Keratinocyte (primary cell): Measurements from ENCODE around the gene POLR1G. TPM values are rescaled to one million over a fixed set of nuclear protein-coding genes. Genes with fewer than 3 reads are reported as not detected.

Experiments used
- DNase-seq: peaks from one replicate; pipeline ENCODE4 v3.0.0-alpha.2; 2011; ENCODE audit warnings: low read depth, missing footprints, low spot score
- FAIRE-seq: peaks from 2 replicates; lab custom pipeline; 2011; peaks lifted over from hg19 to GRCh38; lab: Jason Lieb, UNC
- H2AFZ ChIP-seq: 2 replicates; pipeline ENCODE4 v1.6.0; 2012; ENCODE audit warnings: low read length, control low read depth, inconsistent platforms; ENCODE audit not compliant: control insufficient read depth
- H3K27ac ChIP-seq: 2 replicates; pipeline ENCODE4 v1.5.1; 2011; ENCODE audit warnings: low read length; ENCODE audit not compliant: control insufficient read depth, insufficient read depth
- H3K27me3 ChIP-seq: 3 replicates; pipeline ENCODE4 v1.6.0; 2011; ENCODE audit warnings: low read length; ENCODE audit not compliant: control insufficient read depth, insufficient read depth; ENCODE audit errors: extremely low read depth
- H3K36me3 ChIP-seq, 2 experiments: 2 replicates in 1 of 2; 3 replicates in 1 of 2; pipeline ENCODE4 v1.5.1; 2011; ENCODE audit warnings: low read length in 2 of 2, mild to moderate bottlenecking in 1 of 2; ENCODE audit not compliant: control insufficient read depth in 2 of 2, insufficient read depth in 2 of 2; ENCODE audit errors: extremely low read depth in 1 of 2
- H3K4me1 ChIP-seq: 3 replicates; pipeline ENCODE4 v1.5.1; 2011; ENCODE audit warnings: low read length; ENCODE audit not compliant: control insufficient read depth, insufficient read depth; ENCODE audit errors: extremely low read depth
- H3K4me2 ChIP-seq: 3 replicates; pipeline ENCODE4 v1.6.0; 2011; ENCODE audit warnings: low read depth, low read length; ENCODE audit not compliant: control insufficient read depth, insufficient read depth; ENCODE audit errors: extremely low read depth
- H3K4me3 ChIP-seq, 3 experiments: fragments of 200-600 bp in 1 of 3; sonication (generic) in 1 of 3; 2 replicates in 2 of 3; 3 replicates in 1 of 3; pipeline ENCODE4 v1.5.1; 2011 to 2016; ENCODE audit warnings: low read length in 3 of 3, mild to moderate bottlenecking in 3 of 3, control low read depth in 2 of 3, inconsistent platforms in 1 of 3, low read depth in 1 of 3, mixed read lengths in 1 of 3, mixed run types in 1 of 3, moderate library complexity in 1 of 3; ENCODE audit not compliant: control insufficient read depth in 2 of 3, insufficient read depth in 2 of 3; ENCODE audit errors: extremely low read depth in 1 of 3
- H3K79me2 ChIP-seq: 2 replicates; pipeline ENCODE4 v1.6.0; 2012; ENCODE audit warnings: low read length; ENCODE audit not compliant: control insufficient read depth, insufficient read depth
- H3K9ac ChIP-seq: 3 replicates; pipeline ENCODE4 v1.6.0; 2011; ENCODE audit warnings: low read length; ENCODE audit not compliant: control insufficient read depth, insufficient read depth; ENCODE audit errors: extremely low read depth
- H3K9me1 ChIP-seq: 3 replicates; pipeline ENCODE4 v1.6.0; 2011; ENCODE audit warnings: low read length; ENCODE audit not compliant: control insufficient read depth, insufficient read depth; ENCODE audit errors: extremely low read depth
- H3K9me3 ChIP-seq: 2 replicates; pipeline ENCODE4 v1.5.1; 2012; ENCODE audit warnings: low read depth, low read length; ENCODE audit not compliant: control insufficient read depth
- H4K20me1 ChIP-seq: 3 replicates; pipeline ENCODE4 v1.6.0; 2011; ENCODE audit warnings: low read length; ENCODE audit not compliant: control insufficient read depth, insufficient read depth; ENCODE audit errors: extremely low read depth
- CTCF ChIP-seq, 3 experiments: IDR thresholded peaks in 1 of 3; conservative IDR thresholded peaks in 1 of 3; optimal IDR thresholded peaks in 1 of 3; 2 replicates in 2 of 3; 3 replicates in 1 of 3; pipeline versions ENCODE3 to v1.5.1; 2011; ENCODE audit warnings: low read length in 3 of 3, mild to moderate bottlenecking in 3 of 3, moderate library complexity in 2 of 3, control low read depth in 1 of 3, inconsistent platforms in 1 of 3; ENCODE audit not compliant: insufficient read depth in 2 of 3; ENCODE audit errors: extremely low read depth in 1 of 3
- EZH2 ChIP-seq: IDR thresholded peaks from one replicate; pipeline ENCODE4 v1.6.1; 2012; ENCODE audit warnings: inconsistent platforms, mild to moderate bottlenecking, low read length, moderate library complexity
- dilution Hi-C: fragments of 300-500 bp; cut with MboI; formaldehyde crosslinking; loops from one replicate; pipeline ENCODE4 v1.7.0; 2020; ENCODE audit warnings: low sequenced_read_pairs; ENCODE audit not compliant: extremely low pct_ligation_motif_present
- polyA plus RNA-seq, 5 experiments: library from polyadenylated mRNA; depleted of rRNA in 3 of 5; stranded (reverse) in 3 of 5; stranded (forward) in 1 of 5; unstranded in 1 of 5; fragments of >200 nt; gene quantifications; 1 replicate in 1 of 5; 2 replicates in 3 of 5; 3 replicates in 1 of 5; pipeline versions ENCODE4 v1.2.1 to v1.2.3, GENCODE V29; 2011 to 2012; ENCODE audit warnings: missing spikeins in 2 of 5, low read depth in 1 of 5, low replicate concordance in 1 of 5
- small RNA-seq, 3 experiments: library from RNA; depleted of rRNA; stranded (forward); fragments of <200 nt; gene quantifications; one replicate each; pipeline ENCODE3, GENCODE V24; 2012; ENCODE audit warnings: low read depth in 3 of 3, low replicate concordance in 1 of 3; ENCODE audit not compliant: insufficient read length in 3 of 3

The POLR1G gene
- polyA plus RNA-seq, 1 donor (not counting 4 experiments of a cell fraction or from before 2014, with no cell fraction given), result 9.8 TPM

DNA sequence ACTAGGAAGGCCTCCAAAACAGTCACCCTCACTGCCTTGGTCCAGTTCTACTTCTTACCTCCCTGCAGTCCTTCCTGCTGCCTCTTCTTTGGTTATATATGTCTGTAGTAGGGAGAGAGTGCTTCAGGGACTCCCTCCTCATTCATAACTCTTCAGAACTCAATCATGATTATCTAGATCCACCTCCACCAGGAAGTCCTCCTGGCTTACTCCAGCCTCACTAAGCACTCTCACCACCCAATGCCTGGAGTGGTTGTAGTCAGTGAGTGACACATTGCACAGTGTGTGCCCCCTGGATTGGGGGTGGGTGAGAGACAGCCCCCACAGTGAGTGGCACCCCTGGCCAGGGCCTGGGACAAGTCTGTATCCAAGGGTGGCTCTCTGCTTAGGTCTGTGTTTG lies 51.3 kb downstream of the POLR1G start:
- no peaks in the 10 kb centered on the region for H3K27me3 ChIP-seq
- no peak for TF ChIP-seq CTCF (optimal IDR thresholded peaks at IDR 0.05 in 1 of 3, IDR thresholded peaks at IDR 0.05 in 1 of 3, conservative IDR thresholded peaks at IDR 0.05 in 1 of 3; ENCODE audit: extremely low read depth in 1 of 3, insufficient read depth in 2 of 3, low read length in 3 of 3)
- no peak for TF ChIP-seq EZH2
- H3K9me3 ChIP-seq, result no peaks in the 10 kb centered on the region
- H3K4me3 ChIP-seq, result no peak overlapping the region
- peaks cover 30% of the 10 kb centered on the region for H3K4me1 ChIP-seq
- no peaks in the 10 kb centered on the region for H4K20me1 ChIP-seq
- H3K9ac ChIP-seq, result no peak overlapping the region
- H3K27ac ChIP-seq, result no peak overlapping the region
- no peak overlapping the region for H3K4me2 ChIP-seq
- H3K36me3 ChIP-seq, result no peaks in the 10 kb centered on the region
- no peaks in the 10 kb centered on the region for H3K79me2 ChIP-seq
- dilution Hi-C loops, result no loop called here
- H3K9me1 ChIP-seq, result no peaks in the 10 kb centered on the region
- H2AFZ ChIP-seq, result no peak overlapping the region
- FAIRE-seq (no peak), DNase-seq (no peak)

Small RNAs within 50 kb of the gene (small RNA-seq; reads per million reads assigned to genes)
- gene MIR6088, result 0 reads per million in 3 experiments

Other genes with a start within 250 kb of the POLR1G start
- gene NKPD1, start 245.7 kb upstream of the POLR1G start, polyA plus RNA-seq, result 0.20 to 1.2 TPM (median 0.37 TPM) in 3 replicates
- gene TRAPPC6A, start 228.4 kb upstream of the POLR1G start, polyA plus RNA-seq, result 4.7 to 7.9 TPM (median 7.1 TPM) in 3 replicates
- 5.1 to 8.3 TPM (median 6.9 TPM) in 3 replicates for gene BLOC1S3, start 227.9 kb upstream of the POLR1G start, polyA plus RNA-seq
- 0.08 to 0.28 TPM (median 0.09 TPM) in 3 replicates for gene EXOC3L2, start 161.2 kb upstream of the POLR1G start, polyA plus RNA-seq
- gene MARK4, start 155.4 kb upstream of the POLR1G start, polyA plus RNA-seq, result 16.9 to 38.0 TPM (median 19.7 TPM) in 3 replicates
- 0.03 TPM in 1 of 3 replicates, not detected in the others for gene CKM, start 83.8 kb upstream of the POLR1G start, polyA plus RNA-seq
- gene KLC3, start 65.9 kb upstream of the POLR1G start, polyA plus RNA-seq, result 14.7 to 27.9 TPM (median 15.3 TPM) in 3 replicates
- 24.7 to 34.4 TPM (median 27.6 TPM) in 3 replicates for gene ERCC2, start 36.1 kb upstream of the POLR1G start, polyA plus RNA-seq
- gene PPP1R13L, start 1.6 kb upstream of the POLR1G start, polyA plus RNA-seq, result 31.2 to 94.8 TPM (median 38.3 TPM) in 3 replicates
- gene ERCC1, start 17.3 kb downstream of the POLR1G start, polyA plus RNA-seq, result 175 to 250 TPM (median 208 TPM) in 3 replicates
- gene FOSB, start 61.4 kb downstream of the POLR1G start, polyA plus RNA-seq, result 0.27 to 4.6 TPM (median 3.9 TPM) in 3 replicates
- 8.5 to 13.6 TPM (median 12.2 TPM) in 3 replicates for gene RTN2, start 90.4 kb downstream of the POLR1G start, polyA plus RNA-seq
- 1.9 to 2.5 TPM (median 2.0 TPM) in 3 replicates for gene PPM1N, start 91.8 kb downstream of the POLR1G start, polyA plus RNA-seq
- 99.0 to 117 TPM (median 110 TPM) in 3 replicates for gene VASP, start 100.8 kb downstream of the POLR1G start, polyA plus RNA-seq
- 11.9 to 16.5 TPM (median 16.5 TPM) in 3 replicates for gene OPA3, start 178.2 kb downstream of the POLR1G start, polyA plus RNA-seq
- 0.13 to 0.14 TPM in 2 of 3 replicates, not detected in the other for gene GPR4, start 195.6 kb downstream of the POLR1G start, polyA plus RNA-seq
- 35.4 to 43.4 TPM (median 41.8 TPM) in 3 replicates for gene EML2, start 232.8 kb downstream of the POLR1G start, polyA plus RNA-seq